ENCODE measurements around the gene CCL25.
A peak's percentile ranks its signal among the peaks of the same experiment; 100 is the strongest.

The CCL25 gene

GRCh38 chr19:8052464-8052859 lies at the start of gene CCL25:
Gene CCL25, plus strand, starts transcription at chr19:8052760. Its CDS starts 290 bp downstream, at chr19:8053050.
- TF ChIP-seq CTCF (IDR thresholded peaks at IDR 0.05; ENCODE audit: borderline replicate concordance, control extremely low read depth, extremely low read depth, insufficient read depth, missing control alignments), result no peak
- in situ Hi-C loops (cut with MboI; ENCODE audit: low sequenced_read_pairs, unreplicated experiment), result no loop called here
- DNase-seq (ENCODE audit: low spot score), result no peak

- no peak for TF ChIP-seq CTCF (IDR thresholded peaks at IDR 0.05; ENCODE audit: borderline replicate concordance, control extremely low read depth, extremely low read depth, insufficient read depth, missing control alignments)
- no peak for DNase-seq (ENCODE audit: low spot score)
- in situ Hi-C loops (cut with MboI; ENCODE audit: low sequenced_read_pairs, unreplicated experiment), result no loop called here
Observed at GRCh38 chr19:8004001-8004400, 48.6 kb upstream of the CCL25 start.

GRCh38 chr19:8004723-8005513 lies 47.6 kb upstream of the CCL25 start:
- in situ Hi-C loops (cut with MboI; ENCODE audit: low sequenced_read_pairs, unreplicated experiment), result no loop called here
- no peak for TF ChIP-seq CTCF (IDR thresholded peaks at IDR 0.05; ENCODE audit: borderline replicate concordance, control extremely low read depth, extremely low read depth, insufficient read depth, missing control alignments)
- DNase-seq (ENCODE audit: low spot score), result no peak

GRCh38 chr19:8005534-8006256 lies 46.9 kb upstream of the CCL25 start, which contains the start of gene ELAVL1:
Gene ELAVL1, minus strand, starts transcription at chr19:8005641. Its CDS starts 13,826 bp downstream, at chr19:7991815.
- in situ Hi-C loops (cut with MboI; ENCODE audit: low sequenced_read_pairs, unreplicated experiment), result no loop called here
- DNase-seq (ENCODE audit: low spot score), result peak; percentile 97
- no peak for TF ChIP-seq CTCF (IDR thresholded peaks at IDR 0.05; ENCODE audit: borderline replicate concordance, control extremely low read depth, extremely low read depth, insufficient read depth, missing control alignments)

GRCh38 chr19:8017808-8018207 lies 34.8 kb upstream of the CCL25 start:
- in situ Hi-C loops (cut with MboI; ENCODE audit: low sequenced_read_pairs, unreplicated experiment), result no loop called here
- peak; percentile 84 for DNase-seq (ENCODE audit: low spot score)
- peak; percentile 56 for TF ChIP-seq CTCF (IDR thresholded peaks at IDR 0.05; ENCODE audit: borderline replicate concordance, control extremely low read depth, extremely low read depth, insufficient read depth, missing control alignments)

GRCh38 chr19:8020681-8021080 lies 31.9 kb upstream of the CCL25 start:
- no peak for DNase-seq (ENCODE audit: low spot score)
- in situ Hi-C loops (cut with MboI; ENCODE audit: low sequenced_read_pairs, unreplicated experiment), result no loop called here
- no peak for TF ChIP-seq CTCF (IDR thresholded peaks at IDR 0.05; ENCODE audit: borderline replicate concordance, control extremely low read depth, extremely low read depth, insufficient read depth, missing control alignments)

All from GM13976 (cell line).